HG02885 (cell line): ENCODE results near the gene TMEM184A.

Source experiments
- ATAC-seq: cut with Tn5 transposase; IDR thresholded peaks from one replicate; pipeline ENCODE4 v1.9.1; 2021; ENCODE audit warnings: mild to moderate bottlenecking; ENCODE audit not compliant: unreplicated experiment, poor library complexity

TMEM184A gene

GRCh38 chr7:1553512-1554210 is 2.3 kb downstream of the TMEM184A start:
- ATAC-seq, result no peak

GRCh38 chr7:1552200-1552599 is 3.8 kb downstream of the TMEM184A start:
- no peak for ATAC-seq

DNA sequence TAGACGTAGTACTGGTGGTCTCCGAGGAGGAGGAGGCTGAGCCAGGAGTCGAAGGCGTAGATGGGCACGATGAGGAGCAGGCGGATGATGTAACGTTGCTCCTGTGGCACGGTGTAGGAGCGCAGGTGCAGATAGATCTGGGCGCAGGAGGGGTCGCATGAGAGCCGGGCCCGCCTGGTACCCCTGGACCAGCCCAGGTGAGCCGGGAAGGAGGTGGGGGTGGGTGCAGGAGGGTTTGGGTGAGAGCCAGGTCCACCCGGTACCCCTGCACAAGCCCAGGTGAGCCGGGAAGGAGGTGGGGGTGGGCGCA is 5.2 kb downstream of the TMEM184A start:
- ATAC-seq, result no peak

DNA sequence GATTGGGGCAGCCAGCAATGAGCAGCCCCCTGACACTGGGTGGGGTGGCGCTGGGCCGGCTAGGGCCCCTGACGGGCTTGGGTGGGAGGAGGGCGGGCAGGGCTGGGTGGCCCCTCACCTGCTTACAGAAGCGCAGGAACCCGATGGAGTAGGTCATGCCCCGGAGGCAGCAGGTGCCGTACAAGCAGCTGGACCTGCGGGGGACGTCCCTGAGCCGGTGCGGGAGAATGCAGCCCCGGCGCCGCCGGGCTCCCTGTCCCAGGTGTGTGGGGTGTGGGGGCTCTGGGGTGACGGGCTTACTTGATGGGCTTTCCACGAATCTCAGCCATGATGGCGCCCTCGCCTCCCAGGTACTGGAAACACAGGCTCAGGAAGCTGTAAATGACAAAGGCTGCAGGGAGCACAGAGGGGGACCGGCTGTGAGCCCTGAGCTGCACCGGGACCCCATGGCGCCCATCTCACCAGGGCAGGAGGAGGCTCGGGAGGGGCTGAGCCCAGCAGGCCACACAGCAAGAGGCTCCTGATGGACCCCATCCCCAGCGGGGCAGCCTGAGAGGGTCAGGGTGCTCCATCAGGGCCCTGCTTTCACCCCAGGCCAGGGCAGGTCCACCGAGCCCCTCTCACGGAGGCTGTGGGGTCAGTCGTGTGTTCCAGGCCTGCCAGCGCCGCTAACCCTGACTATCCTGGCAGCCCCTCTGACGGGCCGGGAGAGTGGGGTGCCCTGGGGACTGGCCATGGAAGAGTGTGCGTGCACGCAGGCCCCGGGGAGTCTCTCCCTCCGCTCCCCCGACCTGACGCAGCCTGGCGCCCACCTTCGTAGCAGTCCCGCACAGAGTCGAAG is 5.8 kb downstream of the TMEM184A start:
- ATAC-seq, result no peak

DNA sequence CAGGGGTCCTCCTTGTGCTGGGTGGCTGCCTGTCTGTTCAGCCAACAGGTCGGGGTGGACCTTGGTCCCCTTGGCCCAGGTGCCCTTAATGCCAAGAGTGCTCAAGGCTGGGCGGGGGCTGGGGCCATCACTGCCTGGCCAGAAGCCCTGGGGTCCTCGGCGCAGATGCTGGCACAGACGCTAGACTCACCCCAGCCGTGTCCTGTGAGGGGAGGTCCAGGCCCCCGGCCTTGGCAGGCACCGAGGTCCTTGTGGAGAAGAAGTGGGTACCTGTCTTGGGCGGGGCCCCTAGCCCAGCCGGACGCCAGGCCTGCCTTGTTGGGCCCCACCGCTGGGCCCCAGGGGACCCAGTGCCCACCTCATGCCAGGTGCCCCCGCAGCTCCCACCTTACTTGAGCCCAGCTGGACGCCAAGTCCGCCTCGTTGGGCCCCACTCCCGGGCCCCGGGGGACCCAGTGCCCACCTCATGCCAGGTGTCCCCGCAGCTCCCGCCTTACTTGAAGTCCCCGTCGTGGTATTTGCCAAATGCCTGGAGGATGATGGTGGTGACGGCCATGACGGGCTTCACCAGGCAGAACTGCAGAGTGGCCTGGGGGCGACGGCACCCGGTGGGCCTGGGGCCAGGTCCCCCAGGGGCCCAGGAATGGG is 6.5 kb downstream of the TMEM184A start:
- ATAC-seq, result no peak

GRCh38 chr7:1548944-1549343 is 7.1 kb downstream of the TMEM184A start:
- ATAC-seq, result no peak

DNA sequence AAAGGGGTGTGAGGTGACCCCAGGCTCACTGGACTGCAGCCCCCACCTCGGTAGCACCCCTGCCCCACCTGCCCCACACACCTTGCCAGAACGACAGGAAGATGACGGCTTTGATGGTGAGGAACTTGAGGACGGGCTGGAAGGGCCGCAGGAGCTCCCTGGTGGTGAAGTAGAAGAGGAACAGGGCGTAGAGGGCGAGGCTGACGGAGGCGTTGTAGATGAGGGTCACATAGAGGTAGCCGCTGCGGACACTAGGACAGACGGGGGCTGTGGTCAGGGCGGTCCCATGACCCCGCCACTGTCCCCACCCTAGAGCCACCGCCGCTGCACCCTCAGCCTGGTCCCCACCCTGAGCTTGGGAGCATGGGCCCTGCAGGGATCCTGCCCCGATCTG is 7.6 kb downstream of the TMEM184A start:
- no peak for ATAC-seq

DNA sequence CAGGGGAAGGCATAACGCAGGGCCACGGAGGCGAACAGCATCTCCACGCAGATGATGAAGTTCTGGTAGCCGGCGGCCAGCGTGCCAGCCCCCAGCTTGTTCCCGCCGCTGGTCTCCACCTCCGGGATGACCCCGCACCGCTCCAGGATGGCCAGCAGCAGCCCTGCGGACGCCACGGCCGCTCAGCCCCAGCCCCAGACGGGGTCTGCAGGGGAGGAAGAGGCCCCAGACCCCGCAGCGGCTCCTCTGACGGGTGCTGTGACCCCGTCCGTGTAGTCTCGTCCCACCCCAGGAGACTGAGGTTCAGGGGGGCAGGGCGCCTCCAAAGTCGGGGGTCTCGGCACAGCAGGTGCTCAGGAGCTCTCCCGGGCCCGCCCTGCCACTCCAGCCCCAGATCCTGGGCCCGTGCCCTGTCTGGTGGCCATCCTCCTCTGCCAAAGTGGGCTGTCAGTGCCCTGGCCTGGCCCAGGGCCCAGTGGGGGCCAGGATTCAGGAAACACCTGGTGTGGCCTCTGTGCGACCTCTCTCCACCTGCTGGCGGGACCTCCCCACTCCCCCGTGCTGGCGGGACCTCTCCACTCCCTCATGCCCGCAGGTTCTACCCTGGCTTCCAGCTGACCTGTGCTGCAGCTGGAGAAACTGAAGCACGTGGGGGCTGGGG is 8.1 kb downstream of the TMEM184A start:
- no peak for ATAC-seq

DNA sequence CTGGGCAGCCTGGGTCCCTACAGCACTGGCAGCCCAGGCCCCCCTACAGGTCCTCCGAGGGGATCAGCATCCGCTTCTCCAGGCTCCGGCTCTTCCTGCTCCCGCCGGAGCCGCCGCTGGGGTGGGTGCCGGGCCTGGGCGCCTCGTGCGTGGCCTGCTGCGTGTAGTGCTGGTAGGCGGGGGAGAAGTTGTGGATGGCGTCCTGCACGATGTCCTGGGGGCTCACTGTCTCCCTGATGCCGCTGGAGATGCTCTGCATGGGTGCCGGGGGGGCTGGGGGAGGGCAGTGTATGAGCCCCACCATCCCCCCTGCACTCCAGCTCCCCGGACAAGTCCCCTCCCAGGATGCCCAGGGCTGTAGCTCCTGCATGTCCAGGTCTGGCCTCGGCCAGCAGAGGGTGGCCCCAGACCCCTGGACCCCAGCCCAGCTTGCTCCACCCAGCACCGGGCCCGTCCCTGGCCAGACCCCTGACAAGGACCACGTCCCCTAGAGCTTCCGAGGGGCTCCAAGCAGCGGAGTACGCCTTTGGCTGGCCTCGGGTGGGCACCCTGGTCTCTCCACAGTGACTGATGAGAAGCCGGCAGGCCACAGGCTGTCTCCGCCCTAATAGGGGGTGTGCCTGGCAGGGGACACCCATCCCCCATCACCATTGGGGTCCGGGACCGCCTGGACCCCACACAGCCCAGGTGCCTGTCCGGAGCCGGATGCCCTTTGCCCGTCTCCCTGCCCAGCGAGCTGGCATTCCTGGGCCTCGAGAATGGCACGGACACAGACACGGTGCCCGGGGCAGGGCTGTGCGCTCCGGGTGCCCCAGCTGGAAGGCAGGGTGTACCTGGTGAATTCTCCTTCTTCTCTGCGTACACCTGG is 8.9 kb downstream of the TMEM184A start:
- no peak for ATAC-seq

GRCh38 chr7:1546274-1546908 is 9.6 kb downstream of the TMEM184A start:
- ATAC-seq, result no peak

GRCh38 chr7:1545417-1546246 is 10.4 kb downstream of the TMEM184A start:
- no peak for ATAC-seq

GRCh38 chr7:1544896-1545416 is 11.0 kb downstream of the TMEM184A start:
- ATAC-seq, result no peak

DNA sequence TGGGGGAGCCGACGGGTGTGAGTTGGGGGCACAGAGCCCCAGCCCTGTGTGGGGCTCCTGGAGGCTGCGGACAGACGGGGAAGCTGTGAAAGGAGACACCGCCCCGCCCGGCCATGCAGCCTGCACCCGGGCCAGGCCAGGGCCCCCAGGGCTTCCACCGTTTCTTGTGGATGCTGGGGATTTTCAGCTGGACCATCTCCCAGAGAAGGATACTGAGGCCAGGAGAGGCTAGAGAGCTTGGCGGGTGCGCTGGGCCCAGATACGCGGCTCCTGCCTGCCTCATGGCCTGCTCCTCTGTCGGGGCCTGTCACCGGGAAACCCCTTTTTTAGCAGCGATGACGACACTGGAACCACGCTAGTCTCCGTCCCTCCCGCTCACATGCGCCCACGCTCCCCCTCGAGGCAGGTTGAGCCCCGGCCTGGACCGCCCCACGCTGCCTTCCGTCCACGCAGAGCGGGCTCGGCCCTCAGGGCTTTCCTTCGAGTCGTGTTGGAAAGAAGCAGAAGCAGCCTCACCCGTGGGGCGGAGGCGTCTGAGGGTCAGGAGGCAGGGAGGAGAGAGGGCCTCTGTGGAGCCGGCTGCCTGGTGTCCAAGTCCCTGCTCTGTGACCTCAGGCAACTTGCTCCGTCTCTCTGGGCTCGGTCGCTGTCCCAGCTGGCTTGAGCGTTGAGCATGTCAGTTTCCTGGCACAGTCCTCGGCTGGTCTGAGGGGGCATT is 11.7 kb downstream of the TMEM184A start:
- no peak for ATAC-seq

DNA sequence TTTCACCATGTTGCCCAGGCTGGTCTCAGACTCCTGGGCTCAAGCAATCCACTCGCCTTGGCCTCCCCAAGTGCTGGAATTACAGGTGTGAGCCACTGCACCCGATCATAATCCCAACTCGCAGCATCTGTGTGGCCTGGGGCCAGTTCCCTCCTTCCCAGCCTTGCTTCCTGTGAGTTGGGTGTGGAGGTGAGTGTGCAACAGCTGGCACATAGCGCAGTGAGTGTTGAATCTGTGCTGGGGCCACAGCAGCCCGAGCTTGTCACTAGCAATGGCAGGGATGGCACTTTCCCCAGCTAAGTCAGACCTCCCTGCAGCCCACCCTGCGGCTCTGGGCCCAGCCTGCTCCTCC is 12.2 kb downstream of the TMEM184A start:
- no peak for ATAC-seq

- ATAC-seq, result no peak
Observed at GRCh38 chr7:1542841-1543747, 12.9 kb downstream of the TMEM184A start.

- no peak for ATAC-seq
Observed at GRCh38 chr7:1542329-1542728, 13.7 kb downstream of the TMEM184A start.
